ENCODE measurements around the gene ZER1.
A peak's percentile ranks its signal among the peaks of the same experiment; 100 is the strongest.

Gene ZER1

GRCh38 chr9:128753627-128754026 is 18.1 kb downstream of the ZER1 start:
- no peak overlapping the region for H3K4me3 ChIP-seq (ENCODE audit: low read length)
- DNase-seq (ENCODE audit: low read depth, low spot score) = no peak

- no peak overlapping the region for H3K4me3 ChIP-seq (ENCODE audit: low read length)
- no peak for DNase-seq (ENCODE audit: low read depth, low spot score)
These were observed 20.7 kb downstream of the ZER1 start for GRCh38 chr9:128750926-128751595.

- DNase-seq (ENCODE audit: low read depth, low spot score) = no peak
- no peak overlapping the region for H3K4me3 ChIP-seq (ENCODE audit: low read length)
These were observed 24.5 kb downstream of the ZER1 start for GRCh38 chr9:128747241-128747640.

GRCh38 chr9:128743421-128743820 is 28.3 kb downstream of the ZER1 start:
- DNase-seq (ENCODE audit: low read depth, low spot score) = no peak
- H3K4me3 ChIP-seq (ENCODE audit: low read length) = no peak overlapping the region

GRCh38 chr9:128742401-128742800 is 29.3 kb downstream of the ZER1 start:
- no peak for DNase-seq (ENCODE audit: low read depth, low spot score)
- H3K4me3 ChIP-seq (ENCODE audit: low read length) = no peak overlapping the region

- no peak overlapping the region for H3K4me3 ChIP-seq (ENCODE audit: low read length)
- no peak for DNase-seq (ENCODE audit: low read depth, low spot score)
These were observed 36.4 kb downstream of the ZER1 start for GRCh38 chr9:128735373-128735772.

GRCh38 chr9:128733256-128733655 is 38.5 kb downstream of the ZER1 start:
- no peak overlapping the region for H3K4me3 ChIP-seq (ENCODE audit: low read length)
- DNase-seq (ENCODE audit: low read depth, low spot score) = no peak

GRCh38 chr9:128732576-128732975 is 39.2 kb downstream of the ZER1 start:
- no peak for DNase-seq (ENCODE audit: low read depth, low spot score)
- H3K4me3 ChIP-seq (ENCODE audit: low read length) = no peak overlapping the region

GRCh38 chr9:128731691-128732090 is 40.0 kb downstream of the ZER1 start:
- no peak overlapping the region for H3K4me3 ChIP-seq (ENCODE audit: low read length)
- DNase-seq (ENCODE audit: low read depth, low spot score) = no peak

- no peak for DNase-seq (ENCODE audit: low read depth, low spot score)
- no peak overlapping the region for H3K4me3 ChIP-seq (ENCODE audit: low read length)
These were observed 40.6 kb downstream of the ZER1 start for GRCh38 chr9:128731093-128731492.

- no peak for DNase-seq (ENCODE audit: low read depth, low spot score)
- H3K4me3 ChIP-seq (ENCODE audit: low read length) = no peak overlapping the region
These were observed 41.8 kb downstream of the ZER1 start for GRCh38 chr9:128729766-128730517.

GRCh38 chr9:128729302-128729701 is 42.4 kb downstream of the ZER1 start:
- H3K4me3 ChIP-seq (ENCODE audit: low read length) = no peak overlapping the region
- no peak for DNase-seq (ENCODE audit: low read depth, low spot score)

- DNase-seq (ENCODE audit: low read depth, low spot score) = no peak
- no peak overlapping the region for H3K4me3 ChIP-seq (ENCODE audit: low read length)
These were observed 43.4 kb downstream of the ZER1 start for GRCh38 chr9:128728298-128728697.

GRCh38 chr9:128727640-128728248 is 44.0 kb downstream of the ZER1 start:
- H3K4me3 ChIP-seq (ENCODE audit: low read length) = no peak overlapping the region
- peak; percentile 75 for DNase-seq (ENCODE audit: low read depth, low spot score)

- peak; percentile 37 for DNase-seq (ENCODE audit: low read depth, low spot score)
- peak overlapping the region; percentile 97 for H3K4me3 ChIP-seq (ENCODE audit: low read length)
These were observed 46.9 kb downstream of the ZER1 start for GRCh38 chr9:128724744-128725211.

GRCh38 chr9:128723866-128724743 is 47.6 kb downstream of the ZER1 start, which contains the start of gene ZDHHC12:
ZDHHC12 (minus strand) TSS chr9:128724127; CDS start chr9:128724093, 34 bp downstream.
- peak; percentile 98 for DNase-seq (ENCODE audit: low read depth, low spot score)

GRCh38 chr9:128723352-128723865 is 48.3 kb downstream of the ZER1 start:
- no peak for DNase-seq (ENCODE audit: low read depth, low spot score)
- peak overlapping the region; percentile 97 for H3K4me3 ChIP-seq (ENCODE audit: low read length)

More at GRCh38 chr9:128723866-128724743, 47.6 kb downstream of the ZER1 start, which contains the start of gene ZDHHC12:
- peak within 1 kb of the TSS; percentile 97 for H3K4me3 ChIP-seq (ENCODE audit: low read length)

GRCh38 chr9:128722380-128723351 is 49.1 kb downstream of the ZER1 start:
- H3K4me3 ChIP-seq (ENCODE audit: low read length) = peak overlapping the region; percentile 97
- no peak for DNase-seq (ENCODE audit: low read depth, low spot score)

Measured in Jurkat, Clone E6-1 (cell line).